ENCODE results near the gene SEMA4A.

DNA sequence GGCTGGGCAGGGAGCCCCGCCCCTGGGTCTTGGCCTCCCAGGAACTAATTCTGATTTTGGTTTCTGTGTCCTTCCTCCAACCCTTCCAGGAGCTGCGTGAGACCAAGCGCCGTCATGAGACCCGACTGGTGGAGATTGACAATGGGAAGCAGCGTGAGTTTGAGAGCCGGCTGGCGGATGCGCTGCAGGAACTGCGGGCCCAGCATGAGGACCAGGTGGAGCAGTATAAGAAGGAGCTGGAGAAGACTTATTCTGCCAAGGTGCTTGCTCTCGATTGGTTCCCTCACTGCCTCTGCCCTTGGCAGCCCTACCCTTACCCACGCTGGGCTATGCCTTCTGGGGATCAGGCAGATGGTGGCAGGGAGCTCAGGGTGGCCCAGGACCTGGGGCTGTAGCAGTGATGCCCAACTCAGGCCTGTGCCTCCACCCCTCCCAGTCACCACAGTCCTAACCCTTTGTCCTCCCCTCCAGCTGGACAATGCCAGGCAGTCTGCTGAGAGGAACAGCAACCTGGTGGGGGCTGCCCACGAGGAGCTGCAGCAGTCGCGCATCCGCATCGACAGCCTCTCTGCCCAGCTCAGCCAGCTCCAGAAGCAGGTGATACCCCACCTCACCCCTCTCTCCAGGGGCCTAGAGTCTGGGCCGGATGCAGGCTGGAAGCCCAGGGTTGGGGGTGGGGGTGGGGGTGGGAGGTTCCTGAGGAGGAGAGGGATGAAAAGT is 18.5 kb upstream of the SEMA4A start:
- TF ChIP-seq, protein P1, sequence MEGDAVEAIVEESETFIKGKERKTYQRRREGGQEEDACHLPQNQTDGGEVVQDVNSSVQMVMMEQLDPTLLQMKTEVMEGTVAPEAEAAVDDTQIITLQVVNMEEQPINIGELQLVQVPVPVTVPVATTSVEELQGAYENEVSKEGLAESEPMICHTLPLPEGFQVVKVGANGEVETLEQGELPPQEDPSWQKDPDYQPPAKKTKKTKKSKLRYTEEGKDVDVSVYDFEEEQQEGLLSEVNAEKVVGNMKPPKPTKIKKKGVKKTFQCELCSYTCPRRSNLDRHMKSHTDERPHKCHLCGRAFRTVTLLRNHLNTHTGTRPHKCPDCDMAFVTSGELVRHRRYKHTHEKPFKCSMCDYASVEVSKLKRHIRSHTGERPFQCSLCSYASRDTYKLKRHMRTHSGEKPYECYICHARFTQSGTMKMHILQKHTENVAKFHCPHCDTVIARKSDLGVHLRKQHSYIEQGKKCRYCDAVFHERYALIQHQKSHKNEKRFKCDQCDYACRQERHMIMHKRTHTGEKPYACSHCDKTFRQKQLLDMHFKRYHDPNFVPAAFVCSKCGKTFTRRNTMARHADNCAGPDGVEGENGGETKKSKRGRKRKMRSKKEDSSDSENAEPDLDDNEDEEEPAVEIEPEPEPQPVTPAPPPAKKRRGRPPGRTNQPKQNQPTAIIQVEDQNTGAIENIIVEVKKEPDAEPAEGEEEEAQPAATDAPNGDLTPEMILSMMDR (IDR thresholded peaks at IDR 0.05): no peak
- TF ChIP-seq POLR2AphosphoS5 (IDR thresholded peaks at IDR 0.05) (no peak), POLR2A (IDR thresholded peaks at IDR 0.05) (no peak)
